Activated naive CD4-positive, alpha-beta T cell treated with Interleukin-2 at 50 U/mL for 16 hours (primary cell): ENCODE results near the gene SERPINC1.
"Not testable (repeated sequence)": the region's sequence is repeated elsewhere in the genome, so short reads cannot be mapped to it uniquely, and the experiment has no call there.

Source experiments
- DNase-seq: peaks from one replicate; pipeline ENCODE4 v3.0.0-alpha.2; 2020

The SERPINC1 gene

GRCh38 chr1:173917149-173917548 lies at the start of gene SERPINC1:
TSS of gene SERPINC1 (minus strand) at chr1:173917327. CDS start at chr1:173917259, 68 bp downstream.
- DNase-seq: no peak

DNA sequence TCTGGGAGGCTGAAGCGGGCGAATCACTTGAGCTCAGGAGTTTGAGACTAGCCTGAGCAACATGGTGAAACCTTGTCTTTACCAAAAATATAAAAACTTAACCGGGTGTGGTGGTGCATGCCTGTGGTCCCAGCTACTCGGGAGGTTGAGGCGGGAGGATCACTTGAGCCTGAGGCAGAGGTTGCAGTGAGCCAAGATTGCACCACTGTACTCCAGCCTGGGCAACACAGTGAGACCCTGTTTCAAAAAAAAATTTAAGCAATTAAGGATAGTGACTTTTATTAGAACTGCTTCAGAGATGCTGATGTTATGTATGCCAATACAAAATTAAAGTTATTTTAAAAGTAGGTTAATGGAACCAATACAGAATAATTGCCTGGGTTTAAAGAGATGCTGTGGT lies 48.8 kb upstream of the SERPINC1 start:
- not testable (repeated sequence) for DNase-seq

- no peak for DNase-seq
These were observed 46.4 kb upstream of the SERPINC1 start for GRCh38 chr1:173963477-173963876.

DNA sequence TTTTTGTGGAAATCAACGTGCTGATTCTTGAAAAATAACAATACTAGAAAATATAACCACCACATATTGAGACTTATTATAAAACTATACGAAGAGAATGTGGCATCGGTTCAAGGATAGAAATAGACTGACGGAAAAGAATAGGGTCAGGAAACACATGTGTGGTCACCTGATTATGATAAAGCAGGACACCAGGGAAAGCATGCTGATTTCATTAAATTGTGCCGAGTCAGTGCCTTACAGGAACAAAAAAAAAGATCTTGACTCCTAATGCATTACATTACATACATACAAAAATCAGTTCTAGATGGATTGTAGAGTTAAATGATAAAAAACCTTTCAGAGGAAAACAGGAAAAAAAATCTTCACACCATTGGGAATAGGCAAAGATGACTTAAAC lies 43.5 kb upstream of the SERPINC1 start:
- DNase-seq: no peak

- DNase-seq: no peak
These were observed 37.1 kb upstream of the SERPINC1 start for GRCh38 chr1:173954179-173954578.

DNA sequence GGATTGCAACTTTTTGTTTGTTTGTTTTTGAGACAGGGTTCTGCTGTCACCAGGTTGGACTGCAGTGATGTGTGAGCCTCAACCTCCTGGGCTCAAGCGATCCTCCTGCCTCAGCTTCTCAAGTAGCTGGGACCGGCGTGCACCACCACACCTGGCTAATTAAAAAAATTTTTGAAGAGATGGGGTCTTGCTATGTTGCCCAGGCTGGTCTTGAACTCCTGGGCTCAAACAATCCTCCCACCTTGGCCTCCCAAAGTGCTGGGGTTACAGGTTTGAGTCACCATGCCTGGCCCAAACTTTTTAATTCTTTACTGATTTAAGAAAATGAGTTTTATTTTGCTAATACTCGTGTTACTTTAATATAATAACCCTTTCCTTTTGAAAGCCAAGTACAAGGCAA lies 31.5 kb upstream of the SERPINC1 start:
- no peak for DNase-seq

GRCh38 chr1:173946380-173946921 lies 29.3 kb upstream of the SERPINC1 start:
- no peak for DNase-seq

- DNase-seq: no peak
These were observed 19.9 kb upstream of the SERPINC1 start for GRCh38 chr1:173937062-173937461.

- DNase-seq: no peak
These were observed 17.3 kb upstream of the SERPINC1 start for GRCh38 chr1:173934440-173934839.

DNA sequence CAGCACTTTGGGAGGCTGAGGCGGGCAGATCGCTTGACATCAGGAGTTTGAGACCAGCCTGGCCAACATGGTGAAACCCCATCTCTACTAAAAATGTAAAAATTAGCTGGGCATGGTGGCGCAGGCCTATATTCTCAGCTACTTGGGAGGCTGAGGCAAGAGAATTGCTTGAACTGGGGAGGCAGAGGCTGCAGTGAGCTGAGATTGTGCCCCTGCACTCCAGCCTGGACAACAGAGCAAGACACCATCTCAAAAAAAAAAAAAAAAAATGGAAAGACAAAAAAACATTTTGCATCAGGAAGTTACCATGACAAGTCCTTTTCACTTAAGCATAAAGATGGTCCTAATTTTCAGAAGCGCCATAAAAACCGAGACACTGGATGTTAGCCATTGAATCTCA lies 13.4 kb upstream of the SERPINC1 start:
- DNase-seq: not testable (repeated sequence)

DNA sequence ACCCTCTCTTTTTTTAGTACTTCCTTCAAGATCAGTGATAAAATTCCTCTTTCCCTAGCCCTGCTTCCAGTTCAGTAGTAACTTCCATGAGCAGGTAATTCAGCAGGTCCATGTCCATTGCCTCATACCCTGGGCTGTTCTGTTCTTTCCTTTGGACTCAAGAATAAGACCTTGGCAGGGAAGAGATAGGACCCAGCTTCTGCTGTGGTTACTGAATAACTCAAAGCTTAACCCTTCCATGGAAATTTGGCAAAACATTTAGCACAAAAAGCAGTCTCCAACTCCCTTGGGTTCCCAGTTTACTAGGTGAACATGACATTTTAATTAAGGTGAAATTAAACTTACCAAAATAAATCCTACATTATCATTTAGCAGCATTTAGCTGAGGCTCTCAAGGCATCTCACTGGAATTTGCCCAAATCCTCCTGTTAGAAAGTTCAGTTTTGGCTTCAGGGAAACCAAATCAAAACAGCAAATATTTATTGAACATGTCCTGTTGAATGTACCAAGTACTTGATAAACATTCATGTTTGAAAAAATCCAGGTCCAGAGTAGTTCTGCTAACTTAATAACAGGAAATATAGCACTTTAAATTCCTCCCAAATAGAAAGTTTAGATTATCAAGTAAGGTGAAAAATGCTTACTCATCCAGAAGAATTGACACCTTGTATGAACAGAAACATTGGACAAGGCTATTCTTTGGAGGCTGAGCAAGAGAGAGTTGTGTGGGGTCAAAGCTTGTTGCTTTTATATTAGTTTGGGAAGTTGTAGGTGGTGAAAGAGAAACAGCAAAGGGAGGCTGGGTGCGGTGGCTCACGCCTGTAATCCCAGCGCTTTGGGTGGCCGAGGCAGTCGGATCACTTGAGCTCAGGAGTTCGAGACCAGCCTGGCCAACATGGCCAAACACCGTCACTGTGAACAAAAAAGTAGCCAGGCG lies 8.4 kb upstream of the SERPINC1 start:
- no peak for DNase-seq

- DNase-seq: no peak
These were observed 3.7 kb upstream of the SERPINC1 start for GRCh38 chr1:173920861-173921260.

DNA sequence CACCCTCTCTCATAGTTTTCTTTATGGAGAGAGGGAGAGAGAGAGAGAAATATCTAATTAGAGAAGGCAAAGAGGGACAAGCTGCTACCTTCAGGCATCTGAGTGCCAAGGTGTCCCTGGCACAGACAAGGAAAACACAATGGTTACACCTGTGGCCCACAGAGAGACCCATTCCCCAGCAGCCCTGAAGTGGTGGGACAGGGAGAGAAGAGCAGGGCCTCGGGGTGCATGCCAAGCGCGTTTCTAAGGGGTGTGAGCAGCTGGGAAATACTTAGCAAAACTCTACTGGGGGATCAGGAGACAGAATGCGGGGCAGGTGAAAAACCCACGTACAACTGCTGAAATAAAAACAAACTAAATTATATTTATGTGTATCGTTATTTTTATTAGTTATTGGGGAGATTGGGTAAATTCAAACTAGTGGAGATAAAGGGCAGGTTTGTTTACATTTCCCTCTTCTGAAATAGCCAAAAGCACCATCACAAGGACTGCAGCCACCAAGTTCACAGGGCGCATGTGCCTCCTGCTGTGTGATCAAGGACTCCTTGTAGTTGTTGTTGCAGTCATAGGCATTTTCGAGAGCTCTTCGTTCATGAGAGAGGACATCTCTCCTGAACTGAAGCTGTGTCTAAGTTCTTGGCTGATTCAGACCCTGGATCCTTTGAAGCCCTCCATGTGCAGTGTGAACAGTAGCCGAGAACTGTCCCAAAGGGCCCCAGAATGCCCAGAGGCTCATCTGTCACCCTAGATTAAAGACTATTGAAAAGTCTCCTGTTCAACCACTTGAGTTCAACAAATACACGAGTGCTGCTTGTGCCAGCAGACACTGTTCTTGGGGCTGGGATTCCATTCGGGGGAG lies 737 bp upstream of the SERPINC1 start:
- no peak for DNase-seq

DNA sequence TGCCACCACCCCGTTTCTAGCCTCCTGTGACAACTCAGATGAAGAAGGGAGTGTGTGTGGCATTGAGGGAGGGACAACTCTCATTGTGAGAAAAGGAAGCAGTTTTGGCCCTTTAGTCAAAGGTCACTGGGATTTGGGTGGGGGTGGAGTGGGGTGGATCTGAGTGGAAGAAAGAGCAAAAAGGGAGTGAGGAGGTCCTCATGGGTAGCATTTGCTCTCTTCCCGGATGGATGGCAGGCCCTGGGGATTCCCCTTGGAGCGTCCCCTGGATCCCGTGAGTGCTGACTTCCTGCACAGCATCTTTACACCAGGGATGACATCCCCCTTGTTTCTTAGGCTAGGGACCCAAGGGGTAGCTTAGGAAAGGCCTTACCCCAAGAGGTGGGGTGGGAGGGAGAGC lies 460 bp downstream of the SERPINC1 start:
- DNase-seq: no peak

GRCh38 chr1:173915596-173915995 lies 1.5 kb downstream of the SERPINC1 start:
- no peak for DNase-seq

GRCh38 chr1:173914366-173914871 lies 2.7 kb downstream of the SERPINC1 start:
- peak; percentile 23 for DNase-seq

DNA sequence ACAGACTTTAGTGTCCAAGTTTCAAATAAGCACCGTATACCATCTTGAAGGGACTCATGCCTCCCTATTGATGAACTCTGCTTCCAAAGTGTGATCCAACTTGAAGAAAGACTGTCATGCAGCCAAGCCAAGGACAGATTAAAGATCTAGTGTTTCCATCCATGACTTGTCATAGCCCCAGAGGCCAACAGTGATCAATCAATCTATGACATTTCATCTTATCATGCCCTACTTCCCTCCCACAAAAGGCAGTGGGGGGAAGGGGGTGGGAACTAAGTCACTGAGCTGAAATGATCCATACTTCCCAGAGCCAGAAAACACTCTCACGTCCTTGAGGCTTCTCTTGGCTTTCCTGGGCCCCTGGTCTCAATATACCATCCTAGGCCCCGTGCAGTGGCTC lies 4.0 kb downstream of the SERPINC1 start:
- DNase-seq: no peak

DNA sequence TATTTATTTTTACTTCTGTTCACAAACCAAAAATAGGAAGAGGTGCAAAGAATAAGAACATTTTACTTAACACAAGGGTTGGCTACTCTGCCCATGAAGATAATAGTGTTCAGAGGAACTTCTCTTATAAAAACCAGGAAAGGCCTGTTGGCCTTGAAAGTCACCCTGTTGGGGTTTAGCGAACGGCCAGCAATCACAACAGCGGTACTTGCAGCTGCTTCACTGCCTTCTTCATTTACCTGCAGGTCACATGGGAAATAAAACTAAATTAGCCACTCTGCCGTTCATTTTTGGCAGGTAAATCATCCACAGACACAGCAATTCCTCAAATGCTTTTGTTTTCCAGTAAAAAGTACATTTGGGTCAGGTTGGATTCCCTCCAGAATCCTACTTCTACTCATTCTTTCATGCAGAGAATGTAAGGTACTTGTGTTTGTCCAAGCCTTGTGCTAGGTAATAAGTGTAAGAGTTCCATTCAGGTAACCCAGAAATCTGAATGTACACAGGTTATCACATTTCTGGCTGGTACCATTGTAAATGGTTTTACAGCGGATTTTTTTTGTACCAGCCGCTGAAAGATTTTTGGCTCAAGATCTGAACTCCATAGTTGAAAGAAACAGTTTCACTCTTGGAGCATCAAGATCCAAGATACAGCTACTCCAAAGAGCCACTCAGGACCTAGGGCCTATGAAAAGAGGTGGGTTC lies 13.1 kb downstream of the SERPINC1 start:
- DNase-seq: no peak

DNA sequence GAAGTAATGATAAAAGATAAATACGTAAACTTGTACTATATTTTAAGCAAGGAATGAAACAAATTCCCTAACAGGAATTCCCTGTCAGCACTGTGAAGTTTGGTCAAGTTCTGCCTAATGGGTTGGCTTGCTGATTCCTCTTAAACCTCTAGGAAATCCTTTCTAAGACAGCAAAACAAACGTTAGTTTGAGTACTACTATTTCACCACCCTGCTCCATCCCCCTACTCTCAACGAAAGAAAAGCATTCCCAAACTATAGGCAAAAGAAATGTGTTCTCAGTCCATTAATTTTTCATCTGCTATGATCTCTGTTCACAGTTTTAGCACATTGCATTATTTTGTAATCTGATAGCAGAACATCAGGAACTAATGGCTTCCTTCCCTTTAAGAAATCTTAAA lies 16.1 kb downstream of the SERPINC1 start:
- no peak for DNase-seq

DNA sequence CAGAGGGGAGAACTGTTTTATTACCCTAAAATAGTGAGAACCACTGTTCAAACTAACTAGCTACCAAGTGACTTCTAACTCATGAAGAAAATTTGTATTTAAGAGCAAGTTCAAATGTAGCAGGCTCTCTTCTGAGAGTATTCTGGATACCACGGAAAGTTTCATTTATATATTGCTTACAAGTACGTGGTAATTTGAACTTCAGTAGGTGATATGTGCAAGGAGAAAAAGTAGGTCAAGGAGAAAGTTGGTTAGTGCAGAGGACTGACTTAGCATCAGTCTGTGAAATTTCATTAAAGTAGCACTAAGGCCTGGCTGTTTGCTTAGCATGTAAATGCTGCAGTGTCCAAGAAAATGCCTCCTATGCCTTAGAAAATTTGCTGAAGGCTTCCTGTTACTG lies 16.7 kb downstream of the SERPINC1 start:
- no peak for DNase-seq

DNA sequence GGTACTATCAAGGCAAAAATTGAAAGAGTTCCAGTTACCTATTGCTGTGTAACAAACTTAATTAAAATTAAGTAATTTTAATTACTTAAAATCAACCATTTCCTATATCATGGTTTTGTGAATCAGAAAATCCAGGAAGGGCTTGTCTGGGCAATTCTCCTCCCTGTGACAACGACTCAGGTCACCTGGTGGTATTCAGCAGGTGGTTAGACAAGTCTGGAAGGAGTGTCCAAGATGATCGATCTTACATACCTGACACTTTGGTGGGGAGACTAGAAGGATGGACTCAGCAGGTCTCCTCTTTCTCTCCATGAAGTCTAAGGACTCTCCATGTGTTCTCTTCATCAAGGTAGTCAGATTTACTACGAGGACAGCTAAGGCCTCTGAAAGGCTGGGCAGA lies 22.9 kb downstream of the SERPINC1 start:
- DNase-seq: no peak

- no peak for DNase-seq
These were observed 23.5 kb downstream of the SERPINC1 start for GRCh38 chr1:173893611-173894010.

GRCh38 chr1:173889885-173890284 lies 27.2 kb downstream of the SERPINC1 start:
- DNase-seq: no peak
